HuH-7.5 (cell line): ENCODE measurements around the gene RAI1.

Source experiments
- DNase-seq: peaks from one replicate; pipeline ENCODE4 v3.0.0; 2011; ENCODE audit warnings: low spot score

The RAI1 gene

DNA sequence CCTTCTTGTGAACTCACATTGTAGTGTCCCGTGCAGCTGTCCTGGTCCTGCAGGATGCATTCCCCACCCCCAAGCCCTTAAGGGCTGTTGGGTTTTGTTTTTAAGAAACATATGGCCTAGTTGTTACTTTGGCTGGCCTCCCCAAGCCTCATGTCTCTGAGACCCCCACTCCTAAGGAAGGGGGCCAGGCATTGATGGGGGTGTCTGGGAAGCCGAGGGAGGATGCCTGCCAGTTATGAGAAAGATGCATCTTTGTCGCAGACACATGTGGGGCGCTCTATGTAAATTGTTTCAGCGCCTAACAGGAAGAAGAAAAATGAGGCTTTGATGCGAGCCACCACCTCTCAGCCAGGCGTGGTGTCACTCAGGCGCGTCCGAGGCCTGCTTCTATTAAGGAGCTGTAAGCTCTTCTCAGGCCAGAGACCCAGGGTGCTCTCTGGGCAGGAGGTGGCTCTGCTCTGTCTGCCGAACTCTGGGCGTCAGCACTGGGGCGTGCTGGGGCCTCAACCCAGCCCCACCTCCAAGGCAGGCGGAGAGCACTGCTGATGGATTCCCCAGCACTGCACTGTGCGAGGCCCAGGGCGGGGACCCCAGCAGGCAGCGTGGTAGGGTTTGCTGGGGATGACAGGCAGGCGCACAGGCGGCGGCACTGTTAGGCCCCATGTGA is 85.0 kb downstream of the RAI1 start:
- DNase-seq: no peak

DNA sequence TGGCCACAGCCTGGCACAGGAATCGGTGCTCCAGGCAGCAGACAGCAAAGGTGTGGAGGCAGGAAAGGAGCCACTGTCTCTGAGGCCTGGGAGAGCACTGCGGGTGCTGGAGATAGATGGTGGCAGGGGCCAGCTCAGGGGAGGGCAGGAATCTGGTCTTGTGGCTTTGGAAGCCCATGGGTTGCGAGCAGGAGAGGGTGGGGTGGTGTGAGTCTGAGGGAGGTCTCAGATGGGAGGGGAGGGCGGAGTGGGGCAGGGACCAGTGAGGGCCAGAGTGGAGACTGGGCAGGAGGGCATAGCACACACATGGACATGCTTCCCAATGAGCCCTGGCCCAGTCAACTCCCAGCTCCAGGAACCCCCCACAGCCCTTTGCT is 85.5 kb downstream of the RAI1 start:
- DNase-seq: no peak

DNA sequence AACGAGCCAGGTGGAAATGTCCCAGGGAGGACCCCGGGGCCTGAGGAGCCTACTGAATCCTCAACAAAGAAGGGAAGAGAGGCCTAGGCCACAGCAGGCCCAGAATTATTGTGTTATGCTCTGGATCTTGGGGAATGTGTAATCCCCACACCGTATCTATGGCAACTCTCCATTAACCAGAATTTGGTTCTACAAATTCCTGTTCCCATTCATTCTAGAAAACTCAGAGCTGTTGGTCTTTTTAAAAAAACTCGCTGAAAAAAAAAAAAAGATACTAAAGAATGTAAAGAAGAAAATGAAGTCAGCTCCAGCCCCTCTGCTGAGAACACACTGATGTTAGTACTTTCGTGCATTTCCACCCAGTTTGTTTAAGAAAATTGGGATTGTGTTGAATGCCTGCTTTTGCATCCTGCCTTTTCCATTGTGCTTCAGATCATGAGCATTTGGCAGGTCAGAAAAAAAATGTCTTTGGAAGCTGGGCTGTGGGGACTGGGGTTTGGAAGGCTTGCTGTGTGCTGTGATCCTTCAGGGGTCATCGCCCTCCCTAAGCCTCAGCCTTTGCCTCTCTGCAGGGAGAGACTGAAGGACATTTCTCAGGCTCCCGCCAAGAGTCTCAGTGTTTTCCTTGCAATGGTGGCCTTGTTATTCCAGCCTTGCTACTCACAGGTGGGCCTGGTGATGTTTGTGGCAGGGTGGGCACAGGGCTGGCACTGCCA is 86.1 kb downstream of the RAI1 start:
- no peak for DNase-seq

DNA sequence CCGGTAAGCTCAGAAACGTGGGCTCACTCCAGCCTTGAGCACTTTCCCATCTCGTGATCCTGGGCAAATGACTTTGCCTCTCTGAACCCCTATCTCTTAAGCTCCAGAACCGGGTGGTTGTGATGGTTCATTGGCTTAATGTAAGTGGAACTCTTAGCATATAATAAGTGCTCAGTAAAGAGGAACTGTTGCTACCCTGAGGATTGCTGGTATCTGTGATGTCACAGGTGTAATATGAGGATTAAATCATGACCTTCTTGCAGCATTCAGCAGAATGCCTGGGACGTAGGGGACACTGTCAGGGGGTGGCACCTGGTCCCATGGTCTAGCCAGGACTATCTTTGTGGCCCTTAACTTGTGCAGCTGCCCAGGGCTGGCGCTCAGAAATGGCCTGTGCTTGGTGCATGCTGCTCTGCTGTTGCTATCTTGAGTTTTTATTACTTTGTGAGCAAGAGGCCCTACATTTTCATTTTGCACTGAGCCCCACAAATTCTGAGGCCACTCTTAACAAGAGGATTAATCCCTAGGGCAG is 86.7 kb downstream of the RAI1 start:
- DNase-seq: no peak

DNA sequence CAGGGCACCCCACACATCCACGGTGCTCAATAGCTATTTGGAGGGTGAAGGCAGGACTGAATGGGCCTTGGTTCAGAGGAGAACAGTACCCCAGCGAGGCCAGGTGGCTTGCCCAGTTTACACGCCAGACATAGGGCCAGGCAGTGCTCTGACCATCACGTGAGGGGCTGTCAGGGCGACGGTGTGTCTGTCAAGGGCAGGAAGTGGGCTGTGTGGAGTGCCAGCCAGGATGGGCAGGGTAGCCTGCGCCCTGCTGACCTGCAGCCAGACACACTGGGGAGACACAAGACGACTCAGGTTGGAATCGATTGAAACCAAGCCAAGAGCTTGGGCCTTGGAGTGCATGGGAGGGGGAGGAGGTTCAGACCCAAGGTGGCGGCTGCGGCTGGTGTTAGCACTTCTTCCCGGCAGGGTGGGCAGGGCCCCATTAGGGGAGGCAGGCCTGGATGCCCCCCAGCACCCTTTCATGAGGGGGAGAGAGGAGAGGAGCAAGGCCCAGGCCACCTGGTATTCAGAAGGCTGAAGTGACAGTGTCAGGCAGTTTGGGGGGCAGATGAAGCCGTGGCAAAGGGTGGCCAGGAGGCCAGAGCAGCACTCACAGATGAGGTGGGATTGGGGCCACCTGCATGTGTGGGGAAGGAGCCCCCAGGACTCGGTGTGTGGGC is 87.3 kb downstream of the RAI1 start:
- no peak for DNase-seq

DNA sequence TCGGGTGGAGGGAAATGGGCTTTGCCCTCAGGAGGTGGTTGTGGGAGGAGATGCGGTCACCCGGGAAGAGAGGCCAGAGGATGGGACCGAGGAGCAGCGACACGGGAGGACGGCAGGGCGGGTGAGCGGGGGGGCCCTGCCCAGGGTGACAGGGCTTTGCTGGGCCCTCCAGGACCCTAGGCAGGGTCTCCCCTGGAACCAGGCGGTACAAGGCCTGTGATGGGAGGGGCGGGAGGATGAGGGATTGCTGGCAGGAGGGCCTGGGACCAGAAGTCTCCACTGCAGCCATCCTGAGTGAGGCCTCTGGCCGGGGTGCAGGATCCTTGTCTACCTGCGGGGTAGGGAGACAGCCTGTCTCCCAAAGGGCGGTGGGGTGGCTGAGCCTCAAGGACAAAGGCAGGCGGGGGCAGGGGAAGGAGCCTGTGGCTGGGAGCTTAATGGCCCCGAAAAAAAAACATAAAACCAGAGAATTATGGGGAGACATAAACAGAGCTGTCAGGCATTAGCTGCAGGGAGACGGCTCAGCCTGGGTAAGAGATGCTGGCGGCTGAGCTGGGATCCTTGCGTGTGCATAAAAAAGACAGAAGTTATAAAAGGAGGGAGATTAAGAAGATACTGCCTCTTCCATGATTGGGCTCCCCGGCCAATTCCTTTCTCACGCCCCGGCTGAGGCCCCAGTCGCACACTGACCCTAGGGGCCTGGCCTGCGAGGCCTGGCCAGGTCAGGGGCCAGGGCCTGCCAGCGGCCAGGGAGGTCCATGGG is 88.8 kb downstream of the RAI1 start:
- no peak for DNase-seq

DNA sequence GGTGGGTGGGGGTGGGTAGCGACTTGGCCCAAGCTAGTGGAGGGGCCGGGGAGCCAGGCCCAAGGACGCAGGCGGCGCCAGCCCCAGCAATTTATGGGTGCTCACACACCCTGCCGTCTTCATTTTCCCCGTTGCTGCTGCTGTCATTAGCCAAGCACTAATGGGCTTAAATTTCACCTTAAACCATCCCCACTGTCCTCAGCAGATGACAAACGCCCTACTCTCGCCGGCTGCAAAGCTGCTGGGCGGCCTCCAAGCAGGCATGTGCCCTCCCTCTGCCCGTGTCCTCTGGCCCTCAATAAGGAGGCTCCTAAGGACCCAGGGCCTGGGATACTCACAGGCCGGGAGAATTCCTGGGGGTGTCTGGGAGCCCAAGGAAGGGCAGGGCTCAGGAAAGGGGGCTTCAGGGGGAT is 89.4 kb downstream of the RAI1 start:
- no peak for DNase-seq

DNA sequence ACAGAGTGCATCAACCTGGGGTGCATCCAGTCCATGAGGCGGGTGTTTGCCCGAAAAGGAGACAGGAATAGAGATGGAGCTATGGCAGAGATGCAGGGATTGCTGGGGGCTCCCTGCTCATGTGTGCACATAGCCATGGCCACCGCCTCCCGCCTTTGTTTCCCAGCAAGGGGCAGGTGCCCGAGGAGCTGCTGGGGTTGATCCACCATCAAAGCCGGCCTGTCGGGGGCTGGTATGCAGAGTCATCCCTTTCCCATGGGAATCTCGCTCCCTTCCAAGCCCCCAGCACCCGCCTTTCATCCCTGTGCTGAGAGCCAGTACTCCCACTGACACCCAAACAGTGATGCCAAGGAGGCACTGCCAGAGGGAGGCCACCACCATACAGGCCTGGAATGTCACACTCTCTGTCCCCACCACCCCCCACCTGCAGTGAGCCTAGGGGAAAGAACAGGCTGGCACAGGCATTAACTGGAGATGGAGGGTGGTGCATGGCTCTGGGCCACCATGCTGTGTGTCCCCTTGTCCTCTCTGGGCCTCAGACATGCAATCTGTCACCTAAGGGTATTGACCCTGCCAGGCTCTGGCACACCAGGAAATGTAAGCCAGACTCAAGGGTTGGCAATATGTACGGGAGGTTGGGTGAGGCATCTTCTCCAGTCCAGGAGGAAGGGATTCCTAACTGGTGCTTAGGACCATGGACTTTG is 90.4 kb downstream of the RAI1 start:
- no peak for DNase-seq

DNA sequence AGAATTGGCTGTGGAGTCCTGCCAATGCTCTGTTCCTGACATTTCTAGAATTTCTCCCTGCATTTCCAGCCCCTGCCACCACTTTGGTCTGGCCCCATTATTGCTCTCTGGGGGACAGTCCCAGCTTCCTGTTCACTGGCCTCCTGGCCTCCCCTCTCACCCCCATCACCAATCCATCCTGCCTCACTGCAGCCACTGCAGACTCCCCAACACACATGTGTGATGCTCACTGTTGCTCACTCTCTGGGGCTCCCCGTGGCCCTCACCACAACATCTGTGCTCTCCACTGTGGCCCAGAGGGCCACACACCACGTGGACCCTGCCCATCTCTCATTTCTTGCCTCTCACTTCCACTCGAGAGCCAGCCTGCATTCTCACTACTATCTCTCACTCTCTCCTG is 91.0 kb downstream of the RAI1 start:
- no peak for DNase-seq

DNA sequence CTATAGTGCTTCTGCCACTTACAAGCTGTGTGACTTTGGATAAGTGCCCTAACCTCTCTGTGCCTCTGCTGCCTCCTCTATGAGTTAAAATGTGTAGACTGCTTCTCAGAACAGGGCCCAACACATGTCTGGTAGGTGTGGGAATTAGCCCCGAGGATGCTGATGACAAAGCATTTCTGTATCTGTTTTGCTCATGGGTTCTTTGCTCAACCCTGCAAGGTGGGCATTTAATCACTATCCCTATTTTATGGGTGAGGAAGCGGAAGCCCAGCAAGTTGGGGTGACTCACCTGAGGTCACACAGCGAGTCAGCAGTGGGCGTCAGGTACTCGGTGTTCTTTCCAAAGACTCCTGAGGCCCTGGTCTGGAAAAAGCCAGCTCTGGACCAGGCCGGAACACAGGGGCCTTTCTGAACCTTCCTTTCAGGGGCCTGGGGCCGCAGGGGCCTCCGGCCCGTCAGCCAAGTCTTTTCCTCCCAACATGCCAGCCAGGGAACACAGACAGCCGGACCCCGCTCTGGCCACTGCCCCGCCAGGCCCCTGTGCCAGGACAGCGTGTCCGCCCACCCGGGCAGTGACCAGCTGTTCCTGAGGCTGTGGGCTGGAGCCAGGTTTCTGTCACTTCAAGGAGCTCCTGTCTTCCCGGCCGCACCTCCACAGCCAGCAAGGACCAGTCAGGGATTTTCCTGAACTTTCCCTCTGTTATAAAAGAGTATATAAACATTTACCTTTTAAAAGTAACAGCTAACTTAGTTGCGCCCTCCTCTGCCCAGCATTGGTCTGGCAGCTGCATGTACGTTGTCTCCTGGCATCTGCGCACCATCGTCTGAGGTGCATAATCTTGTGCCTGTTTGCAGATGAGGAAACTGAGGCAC is 93.0 kb downstream of the RAI1 start:
- DNase-seq: no peak

DNA sequence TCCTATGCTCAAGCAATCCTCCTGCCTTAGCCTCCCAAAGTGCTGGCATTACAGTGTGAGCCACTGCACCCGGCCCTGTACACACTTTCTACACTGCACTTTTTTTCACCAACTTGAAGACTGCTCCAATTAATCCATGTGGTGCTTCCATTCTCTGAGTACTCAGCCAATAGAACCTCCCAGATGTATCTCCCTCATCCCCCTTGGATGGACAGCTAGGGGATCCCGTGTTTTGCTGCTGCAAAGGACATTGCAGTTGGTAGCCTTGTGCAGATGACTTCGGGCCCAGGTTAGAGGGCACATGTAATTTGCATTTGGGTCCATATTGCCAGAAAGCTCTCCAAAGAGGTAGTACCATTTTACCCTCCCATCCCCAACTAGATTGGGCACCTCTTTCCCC is 95.6 kb downstream of the RAI1 start:
- no peak for DNase-seq

DNA sequence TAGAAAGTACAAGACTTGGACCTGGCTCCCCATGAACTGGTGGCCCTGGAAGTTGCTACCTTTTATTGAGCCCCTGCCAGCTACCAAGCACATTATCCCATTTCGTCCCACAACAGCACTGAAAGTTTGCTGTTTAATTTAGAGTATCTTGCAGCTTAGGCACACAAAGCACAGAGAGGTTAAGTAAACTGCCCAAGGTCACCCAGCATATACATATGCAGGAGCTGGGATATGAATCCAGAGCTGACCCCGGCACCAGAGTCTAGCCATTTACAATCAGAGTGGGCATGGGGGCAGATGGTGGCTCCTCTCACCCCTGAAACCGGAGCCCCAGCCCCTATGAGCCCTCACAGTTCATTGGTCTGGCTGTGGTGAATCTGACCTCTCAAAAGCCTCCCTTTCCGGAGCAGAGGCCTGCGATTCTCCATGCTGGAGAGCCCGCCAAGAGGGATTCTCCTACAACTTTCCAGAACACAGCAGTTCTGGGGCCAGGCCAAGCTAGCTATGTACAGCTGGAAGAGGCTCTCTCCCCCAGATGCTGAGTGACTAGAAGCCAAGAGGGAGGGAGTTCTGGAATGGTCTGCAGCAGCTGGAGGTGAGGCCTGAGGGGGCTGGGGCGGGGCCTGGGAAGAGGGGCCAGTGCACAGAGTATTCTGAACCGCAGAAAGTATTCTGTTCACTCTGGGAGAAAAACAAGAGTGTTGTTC is 97.2 kb downstream of the RAI1 start:
- DNase-seq: no peak

DNA sequence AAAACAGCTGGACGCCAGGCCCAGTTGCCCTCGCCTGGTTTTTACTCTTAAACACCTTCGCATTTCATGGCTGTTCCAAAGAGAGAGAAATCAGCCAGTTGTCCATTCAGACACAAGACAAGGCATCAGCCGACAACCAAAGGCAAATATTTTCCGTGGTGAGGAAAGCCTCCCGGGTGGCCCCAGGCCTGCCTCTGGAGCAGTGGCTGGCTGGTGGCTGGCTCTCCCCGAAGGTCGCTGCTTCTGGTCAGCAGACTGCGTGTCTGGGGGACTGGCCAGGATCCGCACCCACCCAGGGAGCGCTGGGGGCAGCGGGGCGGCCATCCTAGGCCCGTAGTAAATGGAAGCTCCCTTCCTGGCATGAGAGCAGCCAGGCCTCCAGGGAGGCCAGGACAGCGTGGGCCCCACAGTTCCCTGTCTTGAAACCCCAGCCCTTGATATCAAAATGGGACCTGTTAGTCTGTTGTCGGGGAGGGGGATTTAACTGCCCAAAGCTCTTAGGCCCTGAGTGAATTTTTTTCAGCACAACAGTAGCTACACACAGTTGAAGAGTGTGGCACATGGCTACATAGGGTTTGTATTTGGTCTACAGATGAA is 97.9 kb downstream of the RAI1 start:
- no peak for DNase-seq

DNA sequence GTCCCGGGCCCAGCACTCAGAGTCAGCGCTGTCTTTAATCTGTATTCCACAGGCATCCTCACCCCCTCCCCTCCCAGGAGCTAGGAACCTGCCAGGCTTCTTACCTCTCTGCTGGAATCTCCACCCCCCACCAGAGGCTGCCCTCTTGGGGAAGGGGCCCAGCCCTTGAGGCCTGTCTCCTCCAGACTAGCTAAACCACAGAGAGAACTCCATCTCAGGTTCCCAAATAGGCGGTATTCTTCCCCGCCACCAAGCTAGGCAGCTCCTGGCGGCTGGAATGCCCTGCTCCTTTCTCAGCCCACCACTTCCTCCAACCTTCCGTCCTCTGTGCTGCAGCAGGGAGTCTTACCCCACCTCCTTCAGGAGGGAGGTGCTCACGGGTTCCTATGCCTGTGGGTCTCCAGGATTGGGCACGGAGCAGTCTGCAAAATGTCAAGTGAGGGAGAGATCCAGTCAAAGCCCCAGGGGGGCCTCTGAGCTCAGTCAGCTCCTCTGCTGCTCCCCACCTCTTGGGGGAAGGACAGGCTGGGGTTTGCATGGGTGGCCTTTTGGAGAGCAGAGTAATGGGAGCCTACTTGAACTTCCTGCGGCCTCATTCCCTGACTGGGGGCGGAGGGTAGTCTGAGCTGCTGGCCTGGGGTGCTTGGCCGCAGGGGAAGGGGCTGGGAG is 99.8 kb downstream of the RAI1 start:
- DNase-seq: no peak

DNA sequence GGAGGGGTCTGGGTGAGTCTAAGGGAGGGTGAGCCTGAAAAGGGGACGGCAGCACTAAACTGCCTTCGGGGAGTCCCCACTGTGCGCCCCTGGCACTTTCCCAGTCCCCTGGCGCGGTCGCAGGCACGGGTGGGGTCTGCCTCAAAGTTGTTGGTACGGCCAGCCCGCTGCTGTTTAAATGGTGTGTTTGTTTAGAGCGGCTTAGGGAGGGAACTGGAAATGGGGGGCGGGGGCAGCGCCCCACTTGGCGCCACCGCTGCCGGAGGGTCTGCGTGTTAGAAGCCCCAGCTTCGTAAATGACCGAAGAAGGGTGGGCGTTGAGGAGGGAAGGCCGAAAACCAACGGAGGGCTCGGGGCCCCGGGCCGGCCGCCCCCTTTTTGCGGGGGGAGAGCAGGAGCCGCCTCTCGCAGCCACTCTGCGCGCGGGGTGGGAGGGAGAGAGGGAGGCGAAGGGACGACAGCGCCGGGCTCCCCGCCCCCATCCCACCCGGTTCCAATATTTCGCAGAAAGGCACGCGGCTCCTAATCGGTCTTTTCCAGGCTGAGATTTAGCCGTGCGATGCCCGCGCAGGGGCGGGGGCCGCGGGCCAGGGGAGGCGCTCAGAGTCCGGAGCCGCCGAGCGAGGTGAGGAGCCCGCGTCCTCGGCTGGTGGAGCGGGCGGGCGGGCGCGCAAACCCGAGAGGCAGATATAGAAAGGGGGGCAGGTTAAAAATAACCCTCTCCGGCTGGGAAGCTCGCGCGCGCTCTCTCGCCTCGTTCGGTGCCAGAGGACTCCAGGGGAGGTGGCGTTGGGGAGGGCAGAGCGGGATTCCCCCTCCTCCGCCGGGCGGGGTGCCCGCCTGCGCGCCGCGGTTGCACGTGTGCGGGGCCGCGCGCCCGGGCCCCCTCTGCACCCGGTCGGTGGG is 100.6 kb downstream of the RAI1 start:
- peak; percentile 37 for DNase-seq

DNA sequence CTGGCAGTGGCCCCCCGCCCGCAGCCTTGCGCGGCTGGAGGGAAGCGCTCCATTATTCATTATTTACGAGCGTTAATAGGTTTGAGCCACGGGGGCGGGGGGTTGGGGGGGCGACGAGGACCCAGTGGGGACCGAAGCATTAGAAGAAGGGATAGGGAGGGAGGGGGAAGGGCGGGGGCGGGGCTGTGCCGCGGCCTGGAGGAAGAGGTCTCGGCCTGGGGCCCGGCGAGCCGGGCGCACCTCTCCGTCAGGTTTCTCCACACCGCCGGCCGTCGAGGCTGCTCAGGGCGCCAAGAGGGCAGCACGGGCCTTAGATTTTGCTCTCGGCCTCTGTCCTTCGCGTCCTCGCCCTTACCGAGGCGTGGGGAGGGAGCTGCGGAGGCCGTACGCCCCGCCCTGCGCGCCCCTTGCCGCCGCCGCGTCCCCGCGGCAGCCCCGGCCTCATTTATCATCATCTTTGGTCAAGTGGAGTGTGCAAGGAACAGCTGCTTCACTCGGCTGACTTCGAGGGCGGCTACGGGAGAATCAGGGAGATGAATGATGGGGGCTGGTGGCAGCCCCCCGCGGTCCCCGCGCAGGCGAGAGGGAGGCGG is 101.4 kb downstream of the RAI1 start:
- no peak for DNase-seq

DNA sequence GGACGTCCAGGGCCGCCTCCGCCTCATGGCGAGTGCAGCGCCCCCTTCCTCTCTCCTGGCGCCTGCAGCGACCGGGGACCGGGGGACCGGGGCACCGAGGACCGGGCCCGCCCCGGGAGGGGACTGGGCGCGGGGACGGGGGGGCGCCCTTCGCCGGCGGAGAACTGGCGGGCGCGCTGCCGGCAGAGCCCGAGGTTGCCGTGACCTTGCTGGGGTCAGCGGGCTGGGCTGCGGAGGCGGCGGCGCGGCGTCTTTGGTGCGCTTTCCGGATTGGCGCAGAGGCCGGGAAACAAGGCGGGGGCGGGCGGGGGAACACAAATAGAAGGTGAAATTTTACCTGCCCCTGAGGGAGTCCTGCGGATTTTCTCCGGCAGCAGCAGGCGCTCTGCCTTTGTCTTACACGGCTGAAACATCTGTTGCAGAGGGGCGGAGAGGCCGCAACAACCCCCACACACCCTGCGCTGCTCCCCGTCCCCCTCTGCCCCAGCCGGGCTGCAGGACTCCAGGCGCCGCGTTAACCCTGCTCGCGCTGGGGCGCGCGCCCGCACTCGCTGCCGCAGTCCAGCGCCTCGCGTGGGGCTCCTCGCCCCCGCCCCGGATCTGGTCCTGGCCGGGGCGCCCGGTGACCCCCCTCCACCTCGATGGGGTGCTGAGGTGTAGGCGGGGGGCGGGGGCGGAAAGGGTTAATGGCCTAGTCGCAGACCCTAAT is 102.0 kb downstream of the RAI1 start:
- DNase-seq: peak; percentile 66
